ENCODE measurements around the gene SLC16A3. TPM values are rescaled to one million over a fixed set of nuclear protein-coding genes. Genes with fewer than 3 reads are reported as not detected.
A peak's percentile ranks its signal among the peaks of the same experiment; 100 is the strongest.

Gene SLC16A3
- total and polyA plus RNA-seq, 2 of the 4 experiments (the other 2 are of a cell fraction), result 49.1 to 181 TPM

- H3K4me2 ChIP-seq (ENCODE audit: low read depth, low read length), result 0 out of 2 replicates have a peak overlapping the region, but pooled peaks have one; percentile 14
Observed at GRCh38 chr17:82269882-82270500, 41.1 kb downstream of the SLC16A3 start.

More at GRCh38 chr17:82269882-82270500, 41.1 kb downstream of the SLC16A3 start:
- Histone ChIP-seq H3K79me1 (ENCODE audit: low read depth in 1 of 2, low read length in 2 of 2) (peaks cover 13 to 70% of the 10 kb centered on the region in 2 experiments), H4K8ac (ENCODE audit: low read depth in 2 of 2, low read length in 2 of 2) (no peak overlapping the region), H2BK5ac (ENCODE audit: low read depth, low read length, poor library complexity, severe bottlenecking) (no peak overlapping the region), H3K9ac (ENCODE audit: low read depth, low read length) (no peak overlapping the region), H3K36me3 (ENCODE audit: control insufficient read depth, insufficient read depth, low read length) (peaks cover 43% of the 10 kb centered on the region), H3K27me3 (ENCODE audit: control insufficient read depth, insufficient read depth, low read length) (no peaks in the 10 kb centered on the region), H4K20me1 (ENCODE audit: insufficient read depth, low read length) (peaks cover 78% of the 10 kb centered on the region), H3K4ac (ENCODE audit: low read depth, low read length) (no peak overlapping the region), H3K14ac (replicated peaks; ENCODE audit: low read depth, low read length) (no peak overlapping the region), H3K27ac (ENCODE audit: insufficient read depth, low read length) (no peak overlapping the region), H3K56ac (ENCODE audit: extremely low read depth, insufficient read depth, low read length) (no peak overlapping the region), H2BK120ac (ENCODE audit: low read depth, low read length) (no peak overlapping the region), H2BK20ac (ENCODE audit: low read depth, low read length) (no peak overlapping the region), H3K9me3 (ENCODE audit: control insufficient read depth, insufficient read depth, low read length) (no peaks in the 10 kb centered on the region), H2AK5ac (ENCODE audit: low read depth, low read length) (no peak overlapping the region; the same call in 1 of the 2 replicates), H3K4me3 (ENCODE audit: insufficient read depth, low read depth, low read length) (no peak overlapping the region), H3K23ac (ENCODE audit: low read depth, low read length) (no peak overlapping the region; the same call in 1 of the 2 replicates), H3K18ac (ENCODE audit: low read depth, low read length) (no peak overlapping the region), H3K4me1 (ENCODE audit: control insufficient read depth, insufficient read depth, low read length) (peaks cover 44% of the 10 kb centered on the region), H2AK9ac (replicated peaks; ENCODE audit: low read depth, low read length, poor library complexity) (no peak overlapping the region), H4K91ac (ENCODE audit: insufficient read depth, low read depth, low read length) (no peak overlapping the region), H2AFZ (replicated peaks; ENCODE audit: low read length, poor library complexity) (no peak overlapping the region), H4K5ac (ENCODE audit: low read depth, low read length) (no peak overlapping the region), H3K9me1 (ENCODE audit: insufficient read depth, low read length) (peaks cover 43% of the 10 kb centered on the region), H2BK15ac (ENCODE audit: low read depth, low read length) (no peak overlapping the region)
- CTCF ChIA-PET, result no interaction called here
- dilution Hi-C loops (cut with HindIII; ENCODE audit: low sequenced_read_pairs, unreplicated experiment), result no loop called here
- in situ Hi-C loops (cut with MboI; ENCODE audit: low sequenced_read_pairs), result no loop called here
- POLR2A ChIA-PET (ENCODE audit: unreplicated experiment), result interaction anchor here (0.8 kb wide), 1 partner anchor 74 kb away, joined by 16 read pairs; no protein-coding TSS in a partner anchor
- WGBS, 2 experiments (ENCODE audit: extremely low coverage in 2 of 2, insufficient read length in 1 of 2), result 92% methylated on average over 9 of the region's 13 CpGs; no CpG with 5 or more reads in 1 of the 2 experiments
- intact Hi-C loops (cut with micrococcal nuclease), result loop anchor here (5.0 kb wide), 1 partner anchor 52 kb away; no protein-coding TSS in a partner anchor
- DNase-seq (no peak), ATAC-seq (ENCODE audit: low read depth) (no peak)
- TF ChIP-seq, protein P1, sequence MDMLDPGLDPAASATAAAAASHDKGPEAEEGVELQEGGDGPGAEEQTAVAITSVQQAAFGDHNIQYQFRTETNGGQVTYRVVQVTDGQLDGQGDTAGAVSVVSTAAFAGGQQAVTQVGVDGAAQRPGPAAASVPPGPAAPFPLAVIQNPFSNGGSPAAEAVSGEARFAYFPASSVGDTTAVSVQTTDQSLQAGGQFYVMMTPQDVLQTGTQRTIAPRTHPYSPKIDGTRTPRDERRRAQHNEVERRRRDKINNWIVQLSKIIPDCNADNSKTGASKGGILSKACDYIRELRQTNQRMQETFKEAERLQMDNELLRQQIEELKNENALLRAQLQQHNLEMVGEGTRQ (IDR thresholded peaks at IDR 0.05; ENCODE audit: low read depth, low read length), result no peak
- no peak for TF ChIP-seq RFX5 (IDR thresholded peaks at IDR 0.05; ENCODE audit: low read depth, low read length)
- no TSS peak for BruUV-seq (replicated peaks)
